SK-N-SH (cell line): ENCODE results near the gene EXOSC3.

Experiments used
- CTCF ChIP-seq: fragments of 200-600 bp; sonication (generic); IDR thresholded peaks from 2 replicates; pipeline ENCODE4 v1.6.1; 2017; ENCODE audit warnings: antibody characterized with exemption, mild to moderate bottlenecking, moderate library complexity
- FOXM1 ChIP-seq: IDR thresholded peaks from 2 replicates; pipeline ENCODE4 v1.4.0; 2012; ENCODE audit warnings: low read depth, mild to moderate bottlenecking
- JUND ChIP-seq: IDR thresholded peaks from 2 replicates; pipeline ENCODE4 v1.4.0; 2012
- RCOR1 ChIP-seq: fragments of 150-350 bp; IDR thresholded peaks from 2 replicates; pipeline ENCODE4 v1.6.1; 2017; ENCODE audit warnings: antibody characterized with exemption, low read length
- RXRA ChIP-seq: IDR thresholded peaks from 2 replicates; pipeline ENCODE4 v1.4.0; 2012; ENCODE audit warnings: low read depth, mild to moderate bottlenecking, borderline replicate concordance
- YY1 ChIP-seq: IDR thresholded peaks from 2 replicates; pipeline ENCODE4 v1.4.0; 2012; ENCODE audit warnings: low read depth, mild to moderate bottlenecking

GRCh38 chr9:37788332-37788731, 3.5 kb upstream of the EXOSC3 start:
- TF ChIP-seq YY1 (no peak), RXRA (no peak), CTCF (no peak), JUND (no peak), RCOR1 (no peak), FOXM1 (no peak)
